ENCODE measurements around the gene IFI27L2. TPM values are rescaled to one million over a fixed set of nuclear protein-coding genes. Genes with fewer than 3 reads are reported as not detected.
A peak's percentile ranks its signal among the peaks of the same experiment; 100 is the strongest.
"Not testable (repeated sequence)": the region's sequence is repeated elsewhere in the genome, so short reads cannot be mapped to it uniquely, and the experiment has no call there.

Gene IFI27L2
- total RNA-seq, 1 donor from 2014 or later = 50.1 TPM

DNA sequence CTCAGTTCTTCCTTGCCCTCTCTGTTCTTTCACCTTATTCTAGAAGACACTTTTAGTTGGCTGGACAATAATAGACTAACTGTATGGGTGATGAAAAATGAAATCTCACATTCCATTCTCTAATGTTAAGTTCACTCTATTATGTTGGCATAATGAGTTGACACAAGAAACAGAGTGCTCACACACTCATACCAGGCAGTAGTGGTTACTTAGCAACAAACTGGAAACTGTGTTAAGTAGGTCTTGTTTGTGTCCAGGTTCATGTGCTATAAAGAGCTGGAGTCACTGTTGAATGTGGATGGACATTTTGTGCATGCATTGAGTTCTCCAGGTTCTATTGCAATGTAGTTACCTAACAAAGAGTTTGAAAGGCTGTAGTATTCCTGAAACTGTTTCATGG lies 27.8 kb upstream of the IFI27L2 start:
- intact Hi-C loops (cut with DNase I) = no loop called here
- DNase-seq = no peak
- ATAC-seq (ENCODE audit: poor library complexity) = peak; percentile 95

DNA sequence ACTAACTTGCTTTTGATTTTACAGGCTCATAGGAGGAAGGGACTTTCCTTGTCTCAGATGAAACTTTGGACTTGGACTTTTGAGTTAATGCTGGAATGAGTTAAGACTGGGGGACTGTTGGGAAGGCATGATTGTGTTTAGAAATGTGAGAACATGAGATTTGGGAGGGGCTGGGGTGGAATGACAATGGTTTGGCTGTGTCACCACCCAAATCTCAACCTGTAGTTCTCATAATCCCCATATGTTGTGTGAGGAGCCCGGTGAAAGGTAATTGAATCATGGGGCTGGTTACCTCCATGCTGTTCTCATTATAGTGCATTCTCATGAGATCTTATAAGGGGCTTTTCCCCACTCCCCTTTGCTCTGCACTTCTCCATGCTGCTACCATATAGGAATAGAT lies 26.7 kb upstream of the IFI27L2 start:
- intact Hi-C loops (cut with DNase I); ATAC-seq (ENCODE audit: poor library complexity); DNase-seq: not testable (repeated sequence)

DNA sequence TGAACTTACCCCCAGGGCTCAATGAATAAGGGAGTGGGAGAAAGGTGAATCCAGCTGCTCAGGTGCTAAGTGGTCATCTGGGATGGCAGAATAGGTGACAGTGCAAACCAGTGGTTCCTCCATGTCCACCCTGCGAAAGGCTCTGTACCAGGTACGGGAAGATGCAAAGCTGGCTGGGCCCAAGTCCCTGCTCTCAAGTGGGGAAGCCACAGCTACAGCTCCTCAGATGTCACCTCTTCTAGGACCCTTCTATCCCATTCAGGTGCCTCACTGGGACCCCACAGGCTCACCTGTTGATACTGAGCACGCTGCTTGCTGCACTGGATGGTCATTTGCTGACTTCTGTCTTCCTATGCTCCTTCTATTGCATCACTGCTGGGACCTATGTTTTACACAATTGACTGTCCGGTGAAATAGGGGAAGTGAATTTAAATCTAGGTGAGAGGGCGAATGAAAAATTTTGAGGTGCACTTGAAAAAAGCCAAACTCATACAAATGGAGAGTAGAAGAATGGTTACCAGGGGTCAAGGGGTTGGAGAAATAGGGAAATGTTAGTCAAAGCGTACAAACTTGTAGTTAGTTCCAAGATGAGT lies 24.4 kb upstream of the IFI27L2 start:
- intact Hi-C loops (cut with DNase I) = no loop called here
- no peak for DNase-seq
- ATAC-seq (ENCODE audit: poor library complexity) = no peak

DNA sequence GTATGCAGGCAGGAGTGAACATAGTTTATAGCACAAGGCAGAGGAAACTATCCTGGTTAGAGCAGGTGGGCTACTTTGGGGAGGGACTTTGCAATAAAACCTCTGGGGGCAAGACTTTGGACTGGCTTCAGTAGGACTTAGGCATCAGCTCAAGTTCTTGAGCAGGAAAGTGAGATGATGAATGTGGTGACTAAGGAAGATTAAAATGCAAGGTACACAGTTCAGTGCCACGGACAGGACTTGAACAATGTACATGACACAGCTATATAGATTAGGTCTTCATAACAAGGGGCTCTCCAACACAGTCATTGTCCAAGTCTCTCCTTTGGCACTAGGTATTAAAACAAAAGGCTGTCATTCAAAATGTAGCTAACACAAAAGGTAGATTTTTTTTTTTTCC lies 23.3 kb upstream of the IFI27L2 start:
- ATAC-seq (ENCODE audit: poor library complexity) = no peak
- intact Hi-C loops (cut with DNase I) = no loop called here
- no peak for DNase-seq

DNA sequence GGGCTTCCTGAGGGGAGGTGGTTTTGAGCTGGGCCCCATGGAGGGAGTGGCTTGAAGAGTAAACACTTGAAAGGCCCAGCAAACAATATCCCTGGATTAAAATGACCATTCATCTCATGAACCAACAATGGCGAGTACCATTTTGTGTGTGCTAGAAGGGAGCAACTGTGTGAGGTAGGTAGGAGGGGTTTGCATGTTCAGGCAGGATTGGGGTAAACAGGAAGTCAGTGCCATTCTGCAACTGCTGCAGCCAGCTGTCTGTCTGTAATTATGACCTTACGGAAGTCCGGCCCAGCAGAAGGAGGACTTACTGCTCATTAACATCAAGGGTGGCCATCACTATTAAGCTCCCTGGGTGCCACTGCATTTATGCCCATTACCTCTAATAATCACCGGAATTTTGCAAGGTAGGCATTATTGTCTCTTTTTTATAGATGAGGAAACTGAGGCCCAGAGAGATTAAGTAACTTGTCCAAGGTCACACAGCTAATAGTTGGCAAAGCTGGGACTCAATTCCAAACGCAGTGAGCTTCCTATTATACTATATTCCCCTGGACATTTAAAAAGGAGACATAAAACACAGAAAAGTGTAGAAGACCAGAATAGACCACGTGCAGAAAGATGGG lies 16.6 kb upstream of the IFI27L2 start:
- DNase-seq = no peak
- ATAC-seq (ENCODE audit: poor library complexity) = no peak
- intact Hi-C loops (cut with DNase I) = no loop called here

DNA sequence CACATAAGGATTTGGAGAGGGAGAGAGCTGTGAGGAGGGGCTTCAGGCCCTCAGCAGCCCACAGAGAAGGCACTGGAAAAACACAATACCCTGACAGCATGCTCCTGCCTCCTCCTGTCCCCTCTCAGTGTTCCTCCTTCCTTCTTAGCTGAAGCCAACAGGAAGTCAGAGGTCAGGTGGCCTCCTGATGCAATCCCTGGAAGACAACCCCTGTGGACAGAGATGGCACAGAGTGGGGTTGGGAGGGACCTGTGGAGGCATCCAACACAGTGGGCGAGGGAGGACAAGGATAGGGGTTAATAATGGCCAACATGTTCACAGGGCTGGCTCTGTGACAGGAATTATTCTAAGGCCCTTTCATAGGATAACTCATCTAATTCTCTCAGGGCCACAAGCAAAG lies 15.4 kb upstream of the IFI27L2 start:
- intact Hi-C loops (cut with DNase I) = no loop called here
- DNase-seq (no peak), ATAC-seq (ENCODE audit: poor library complexity) (no peak)

DNA sequence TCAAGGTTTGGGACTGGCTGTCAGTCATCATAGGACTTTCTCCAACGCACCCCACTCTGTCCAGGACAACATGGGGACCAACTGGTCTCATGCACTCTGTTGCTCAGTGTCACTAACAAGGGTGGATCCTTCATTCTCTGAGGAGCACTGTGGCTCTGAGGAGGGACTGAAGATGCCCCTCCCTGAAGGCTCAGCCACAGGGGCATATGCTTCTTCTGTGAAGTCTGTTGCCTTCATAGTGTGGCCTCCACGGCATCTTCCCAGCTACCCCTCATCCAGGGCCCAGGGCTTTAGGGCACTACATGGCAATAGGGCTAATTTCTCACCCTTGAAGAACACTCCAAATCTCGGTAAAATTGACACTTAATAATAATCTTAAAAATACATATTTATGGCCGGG lies 14.3 kb upstream of the IFI27L2 start:
- ATAC-seq (ENCODE audit: poor library complexity) (no peak), DNase-seq (no peak)
- intact Hi-C loops (cut with DNase I) = no loop called here

DNA sequence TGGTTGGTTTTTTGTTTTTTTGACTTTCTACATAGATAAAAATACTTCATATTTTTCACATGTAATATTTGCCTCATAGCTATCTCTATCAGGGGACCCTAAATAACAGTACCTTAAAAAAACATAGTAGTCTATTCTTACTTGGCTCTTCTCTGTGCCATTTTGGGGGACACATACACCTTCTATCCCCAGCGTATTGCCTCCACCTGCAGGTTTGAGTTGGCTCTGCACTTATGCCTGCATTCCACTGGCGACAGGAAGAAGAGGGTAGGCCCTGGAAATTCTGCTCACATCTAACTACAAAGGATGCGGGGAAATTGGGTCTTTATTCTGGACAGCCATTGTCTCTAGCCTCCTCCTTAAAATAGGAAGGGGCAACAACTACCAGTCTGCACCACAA lies 13.8 kb upstream of the IFI27L2 start:
- DNase-seq = no peak
- intact Hi-C loops (cut with DNase I) = no loop called here
- no peak for ATAC-seq (ENCODE audit: poor library complexity)

DNA sequence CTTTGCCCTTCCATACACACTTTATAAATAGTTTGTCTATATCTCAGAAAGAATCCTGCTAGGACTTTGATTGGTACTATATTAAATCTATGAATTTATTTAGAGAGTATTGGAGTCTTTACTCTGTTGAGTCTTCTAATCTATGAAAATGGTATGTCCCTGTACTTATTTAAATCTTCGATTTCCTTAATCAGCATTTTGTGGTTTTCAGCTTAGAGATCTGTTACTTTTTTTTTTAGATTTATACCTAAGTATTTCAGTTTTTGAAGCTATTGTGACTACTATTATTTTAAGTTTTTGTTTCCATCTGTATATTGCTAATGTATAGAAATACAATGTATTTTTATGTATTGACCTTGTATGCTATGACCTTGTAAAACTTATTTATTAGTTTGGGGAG lies 13.4 kb upstream of the IFI27L2 start:
- intact Hi-C loops (cut with DNase I) = no loop called here
- ATAC-seq (ENCODE audit: poor library complexity) (no peak), DNase-seq (no peak)

DNA sequence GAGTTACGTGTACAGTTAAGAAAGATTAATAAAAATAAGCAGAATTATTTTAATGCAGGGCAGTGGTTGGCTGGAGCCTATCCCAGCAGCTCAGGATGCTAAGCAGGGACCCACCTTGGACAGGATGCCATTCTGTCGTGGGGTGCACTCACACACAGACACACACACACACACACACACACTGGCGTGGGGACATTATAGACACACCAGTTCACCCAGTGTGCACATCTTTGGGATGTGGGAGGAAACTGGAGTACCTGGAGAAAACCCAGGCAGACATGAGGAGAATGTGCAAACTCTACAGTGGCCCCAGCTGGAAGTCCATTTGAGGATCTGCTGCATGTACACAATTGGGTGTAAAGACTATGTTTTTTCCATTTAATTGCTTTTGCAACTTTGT lies 12.8 kb upstream of the IFI27L2 start:
- intact Hi-C loops (cut with DNase I) = no loop called here
- ATAC-seq (ENCODE audit: poor library complexity) (no peak), DNase-seq (no peak)

DNA sequence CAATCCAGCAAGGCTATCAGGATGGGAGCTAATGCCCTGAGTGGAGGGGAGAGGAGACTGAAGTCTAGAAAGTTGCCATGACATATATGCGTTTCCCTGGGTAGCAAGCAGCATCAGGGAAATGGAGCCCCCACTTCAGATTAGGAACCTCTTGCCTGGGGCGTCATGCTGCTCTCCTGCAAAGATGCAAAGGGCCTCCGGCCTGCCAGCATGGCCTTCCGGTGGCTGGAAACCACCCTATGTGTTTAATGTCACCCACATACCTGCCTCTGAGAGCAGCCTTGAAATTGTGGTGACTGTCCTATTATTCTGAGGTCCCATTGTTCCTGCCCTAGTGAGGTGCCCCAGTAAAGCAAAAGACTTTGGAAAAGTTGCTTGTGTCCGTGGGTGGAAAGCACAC lies 10.0 kb upstream of the IFI27L2 start:
- DNase-seq = no peak
- intact Hi-C loops (cut with DNase I) = loop anchor here (5.0 kb wide), 1 partner anchor 102 kb away; no protein-coding TSS in a partner anchor
- no peak for ATAC-seq (ENCODE audit: poor library complexity)

DNA sequence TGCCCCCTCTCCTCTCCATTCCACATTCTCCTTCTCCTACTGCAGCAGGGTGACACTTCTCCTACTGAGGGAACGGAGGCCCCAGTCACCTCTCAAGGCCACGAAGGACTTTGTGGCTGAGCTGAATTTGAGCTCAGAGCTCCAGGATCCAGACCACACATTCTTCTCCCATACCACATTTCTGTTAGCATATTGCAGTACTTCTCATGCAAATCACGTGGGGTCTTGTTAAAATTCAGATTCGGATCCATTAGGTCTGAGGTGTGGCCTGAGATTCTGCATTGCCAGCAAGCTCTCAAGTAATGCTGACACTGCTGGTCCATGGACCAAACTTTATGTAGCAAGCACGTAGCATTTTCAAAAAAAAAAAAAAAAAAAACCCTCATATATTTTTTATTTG lies 9.6 kb upstream of the IFI27L2 start:
- ATAC-seq (ENCODE audit: poor library complexity) (no peak), DNase-seq (no peak)
- intact Hi-C loops (cut with DNase I) = loop anchor here (5.0 kb wide), 1 partner anchor 102 kb away; no protein-coding TSS in a partner anchor

DNA sequence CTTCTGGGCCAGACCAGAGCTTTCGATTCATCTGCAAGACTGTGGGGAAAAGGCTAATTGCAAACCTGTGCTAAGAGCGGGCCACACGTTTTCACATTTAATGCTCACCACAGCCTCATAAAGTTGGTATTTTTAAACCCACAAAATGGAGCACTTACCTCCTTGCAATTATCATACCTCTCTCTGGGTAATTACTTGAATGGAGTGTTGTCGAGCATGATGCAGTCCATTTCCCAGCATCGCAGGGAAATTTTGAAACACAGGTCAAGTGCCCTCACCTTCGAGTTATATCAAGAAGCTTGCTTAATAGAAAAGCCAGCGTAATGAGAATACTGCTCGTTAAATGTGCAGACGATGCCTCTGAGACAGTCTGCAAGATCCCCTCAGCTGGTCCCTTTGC lies 8.8 kb upstream of the IFI27L2 start:
- ATAC-seq (ENCODE audit: poor library complexity) (no peak), DNase-seq (no peak)
- intact Hi-C loops (cut with DNase I) = loop anchor here (5.0 kb wide), 1 partner anchor 101 kb away; no protein-coding TSS in a partner anchor

DNA sequence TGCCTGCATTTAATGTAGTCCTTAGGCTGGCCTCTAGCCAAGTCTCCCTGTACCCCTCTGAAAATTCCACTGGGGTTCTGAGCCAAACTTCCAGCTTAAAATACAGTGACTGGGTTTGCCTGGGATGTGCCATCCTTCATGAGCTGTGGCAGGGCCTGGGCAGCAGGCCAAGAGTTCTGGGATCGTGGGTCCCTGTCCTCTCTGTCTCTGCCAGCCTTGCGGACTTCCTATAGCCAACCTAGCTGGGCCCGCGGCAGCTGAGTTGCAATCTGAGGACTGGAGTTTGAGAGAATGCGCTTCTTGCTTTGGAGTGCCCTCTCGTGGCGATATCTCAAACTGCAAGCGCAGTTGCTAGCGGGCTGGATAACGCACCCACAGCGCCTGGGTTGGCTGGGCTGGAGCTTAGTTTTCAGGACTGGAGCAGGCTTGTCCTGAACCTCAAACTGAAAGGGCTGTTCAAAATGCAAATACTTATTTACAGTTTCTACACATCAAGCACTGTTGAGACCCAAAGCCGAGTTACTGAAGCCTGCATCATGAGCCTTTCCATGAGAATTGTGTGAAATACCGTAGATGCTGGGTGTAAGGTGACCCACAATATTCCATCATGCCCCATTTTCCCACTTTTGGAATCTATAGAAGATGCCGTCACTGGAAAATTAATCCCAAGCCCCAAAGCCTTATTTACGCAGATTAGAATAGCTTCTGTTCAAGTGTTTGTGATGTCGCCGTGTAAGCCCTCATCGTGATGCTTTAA lies 7.3 kb upstream of the IFI27L2 start:
- intact Hi-C loops (cut with DNase I) = loop anchor here (5.0 kb wide), 1 partner anchor 99 kb away; no protein-coding TSS in a partner anchor
- peak; percentile 97 for ATAC-seq (ENCODE audit: poor library complexity)
- DNase-seq = peak; percentile 93

DNA sequence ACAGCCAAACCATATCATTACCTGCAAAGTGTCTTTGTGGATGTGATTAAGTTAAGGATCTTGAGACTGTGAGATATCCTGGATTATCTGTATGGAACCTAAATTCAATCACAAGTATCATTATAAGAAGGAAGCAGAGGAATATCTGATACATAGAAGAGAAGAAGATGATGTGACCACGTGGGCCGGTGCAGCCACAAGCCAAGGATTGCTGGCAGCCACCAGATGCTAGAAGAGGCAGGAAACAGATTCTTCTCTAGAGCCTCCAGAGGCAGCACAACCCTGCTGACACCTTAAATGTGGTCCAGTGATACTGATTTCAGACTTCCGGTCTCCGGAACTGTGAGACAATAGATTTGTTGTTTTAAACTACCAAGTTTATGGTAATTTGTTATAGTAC lies 6.1 kb upstream of the IFI27L2 start:
- intact Hi-C loops (cut with DNase I) = loop anchor here (5.0 kb wide), 1 partner anchor 98 kb away; no protein-coding TSS in a partner anchor
- ATAC-seq (ENCODE audit: poor library complexity) = no peak
- no peak for DNase-seq

DNA sequence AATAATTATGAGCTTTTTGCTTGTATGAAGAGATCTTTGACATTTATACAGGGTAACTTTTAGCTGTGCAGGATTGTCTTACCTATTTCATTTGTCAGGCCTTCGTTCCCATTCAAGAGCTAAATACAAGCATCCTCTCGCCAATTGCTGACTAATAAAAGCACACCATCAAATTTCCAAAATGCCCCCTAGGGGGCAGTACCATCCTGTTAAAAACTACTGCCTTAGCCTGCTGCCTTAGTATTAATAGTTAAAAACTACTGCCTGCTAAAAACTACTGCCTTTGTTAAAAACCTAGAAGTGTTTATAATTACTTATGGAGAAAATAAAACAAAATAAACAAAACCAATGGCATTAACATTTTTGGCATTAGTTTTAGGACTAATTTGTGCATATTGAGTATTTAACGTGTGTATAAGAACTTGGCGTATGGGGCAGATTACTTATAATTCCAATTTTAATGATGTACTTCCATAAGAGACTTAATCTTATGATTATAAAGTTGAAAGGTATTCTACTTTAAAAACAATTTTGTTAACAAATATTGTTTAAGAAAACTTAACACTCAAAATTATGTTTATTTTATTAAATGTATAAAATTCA lies 3.0 kb upstream of the IFI27L2 start:
- intact Hi-C loops (cut with DNase I) = no loop called here
- DNase-seq = no peak
- no peak for ATAC-seq (ENCODE audit: poor library complexity)

DNA sequence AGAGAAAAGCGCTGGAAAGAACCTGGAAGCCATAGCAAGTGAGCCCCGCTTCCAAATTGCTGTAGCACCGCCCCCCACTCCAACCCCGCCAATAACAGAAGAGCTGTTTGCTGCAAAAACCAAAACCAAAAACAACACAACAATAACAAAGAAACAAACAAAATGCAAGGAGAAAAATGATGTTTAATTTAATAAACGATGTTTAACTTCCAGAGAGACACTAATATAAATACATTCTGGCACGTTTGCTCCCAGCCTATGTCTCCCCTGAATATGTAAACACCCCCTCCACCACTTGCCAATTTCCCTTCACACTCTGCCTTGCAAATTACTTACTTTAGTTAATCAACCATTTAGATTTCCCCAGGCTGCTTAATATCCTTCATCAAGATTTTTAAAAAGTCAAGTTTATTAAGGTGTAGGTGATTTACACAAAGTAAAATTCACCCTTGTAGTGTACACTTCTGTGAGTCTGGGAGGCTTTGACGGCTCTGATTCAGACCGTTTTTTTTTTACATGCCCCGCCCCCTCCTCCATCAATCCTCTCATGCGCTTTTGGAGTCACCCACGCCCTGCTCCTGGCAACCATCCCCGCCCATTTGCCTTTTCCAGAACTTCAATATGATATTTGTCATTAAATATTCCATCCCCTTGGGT lies 482 bp upstream of the IFI27L2 start:
- intact Hi-C loops (cut with DNase I) = loop anchor here (5.0 kb wide), 1 partner anchor 48 kb away; the partner anchor contains the start of genes DDX24 and IFI27L1
- ATAC-seq (ENCODE audit: poor library complexity) = peak; percentile 73
- peak; percentile 72 for DNase-seq

DNA sequence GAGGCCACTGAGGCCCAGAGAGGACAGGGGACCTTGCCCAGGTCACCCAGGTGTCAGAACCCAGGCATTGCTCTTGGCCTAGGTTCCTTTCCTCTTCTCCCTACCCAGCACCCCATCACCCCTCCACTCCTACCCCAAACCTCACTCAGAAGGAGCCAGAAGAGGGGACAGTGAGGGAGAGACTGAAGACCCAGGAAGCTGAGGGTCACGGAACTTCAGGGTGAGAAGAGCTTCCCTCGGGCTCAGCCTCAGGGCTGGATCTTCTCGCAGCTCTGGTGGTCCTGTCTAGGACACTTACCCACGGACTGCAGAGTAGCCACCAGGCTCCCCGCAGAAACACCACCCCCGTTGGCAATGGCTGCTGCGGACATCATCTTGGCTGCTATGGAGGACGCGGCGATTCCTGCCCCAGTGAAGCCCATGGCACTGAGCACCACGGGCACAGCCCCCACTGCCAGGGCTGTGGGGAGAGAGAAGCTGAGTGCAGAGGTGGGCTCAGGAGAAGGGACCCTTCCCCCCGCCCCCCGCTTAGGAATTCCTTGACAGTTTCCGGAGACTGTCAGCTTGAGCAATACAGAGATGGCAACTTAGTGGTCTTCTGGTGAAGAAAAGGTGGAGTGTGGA lies 1.1 kb downstream of the IFI27L2 start:
- intact Hi-C loops (cut with DNase I) = loop anchor here (5.0 kb wide), 1 partner anchor 46 kb away; the partner anchor contains the start of genes DDX24 and IFI27L1
- no peak for ATAC-seq (ENCODE audit: poor library complexity)
- no peak for DNase-seq
